Ishikawa (cell line): ENCODE data around the gene UCK1.

Experiments
- CEBPB ChIP-seq: IDR thresholded peaks from 2 replicates; pipeline ENCODE4 v1.6.1; 2012
- CREB1 ChIP-seq: IDR thresholded peaks from 2 replicates; pipeline ENCODE4 v1.6.1; 2012; ENCODE audit warnings: low read depth
- EP300 ChIP-seq: IDR thresholded peaks from 2 replicates; pipeline ENCODE4 v1.6.1; 2012; ENCODE audit warnings: borderline replicate concordance
- FOXM1 ChIP-seq: IDR thresholded peaks from 2 replicates; pipeline ENCODE4 v1.6.1; 2012; ENCODE audit warnings: low read depth, borderline replicate concordance
- RAD21 ChIP-seq: IDR thresholded peaks from 2 replicates; pipeline ENCODE4 v1.6.1; 2012; ENCODE audit warnings: low read depth
- TAF1 ChIP-seq: IDR thresholded peaks from 2 replicates; pipeline ENCODE4 v1.6.1; 2012; ENCODE audit warnings: low read depth, mild to moderate bottlenecking
- YY1 ChIP-seq: IDR thresholded peaks from 2 replicates; pipeline ENCODE4 v1.6.1; 2012; ENCODE audit warnings: low read depth
- TF ChIP-seq, protein P1 (sequence below): IDR thresholded peaks from 2 replicates; pipeline ENCODE4 v1.6.1; 2012
- TF ChIP-seq, protein P2 (sequence below): IDR thresholded peaks from 2 replicates; pipeline ENCODE4 v1.6.1; 2012; ENCODE audit warnings: low read depth, mild to moderate bottlenecking

DNA sequence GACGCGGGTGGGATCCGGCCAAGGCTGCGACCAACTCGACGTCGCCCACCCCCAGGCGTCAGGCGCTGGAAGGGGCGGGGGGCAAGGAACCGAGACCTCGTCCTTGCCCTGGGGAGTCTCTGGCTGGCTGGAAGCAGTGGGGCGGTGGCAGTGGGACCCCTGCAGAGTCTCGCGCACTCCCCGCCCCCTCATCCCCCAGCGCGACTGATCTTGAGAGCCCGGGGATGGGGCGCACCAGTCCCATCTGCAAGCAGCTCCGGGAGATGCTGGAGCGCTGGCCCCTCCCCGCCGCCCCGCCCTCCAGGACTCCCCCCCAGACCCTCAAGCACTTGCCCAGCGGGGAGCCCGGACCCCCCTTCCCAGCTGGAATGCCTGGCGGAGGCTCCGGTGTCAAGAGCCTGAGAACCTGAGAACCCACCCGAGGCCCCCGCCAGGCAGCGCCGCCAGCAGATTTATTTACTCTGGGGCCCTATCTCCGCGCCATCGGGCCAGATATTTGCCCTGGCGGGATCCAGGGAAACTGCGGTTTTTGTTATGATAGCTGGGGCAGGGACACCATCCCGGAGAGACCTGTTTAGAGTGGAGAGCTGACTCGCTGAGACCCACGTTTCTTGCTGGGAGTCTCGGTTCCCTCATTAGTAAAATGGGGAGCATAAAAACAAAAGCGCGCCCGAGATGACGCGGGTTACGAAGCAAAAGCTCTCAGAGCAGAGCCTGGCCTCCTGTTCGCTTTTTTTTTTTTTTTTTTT lies 15.4 kb upstream of the UCK1 start:
- TF ChIP-seq CREB1 (no peak), TAF1 (no peak), RAD21 (no peak), EP300 (no peak), YY1 (no peak), FOXM1 (no peak), CEBPB (no peak)
- TF ChIP-seq, protein P1, sequence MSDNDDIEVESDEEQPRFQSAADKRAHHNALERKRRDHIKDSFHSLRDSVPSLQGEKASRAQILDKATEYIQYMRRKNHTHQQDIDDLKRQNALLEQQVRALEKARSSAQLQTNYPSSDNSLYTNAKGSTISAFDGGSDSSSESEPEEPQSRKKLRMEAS, result no peak
- TF ChIP-seq, protein P2, sequence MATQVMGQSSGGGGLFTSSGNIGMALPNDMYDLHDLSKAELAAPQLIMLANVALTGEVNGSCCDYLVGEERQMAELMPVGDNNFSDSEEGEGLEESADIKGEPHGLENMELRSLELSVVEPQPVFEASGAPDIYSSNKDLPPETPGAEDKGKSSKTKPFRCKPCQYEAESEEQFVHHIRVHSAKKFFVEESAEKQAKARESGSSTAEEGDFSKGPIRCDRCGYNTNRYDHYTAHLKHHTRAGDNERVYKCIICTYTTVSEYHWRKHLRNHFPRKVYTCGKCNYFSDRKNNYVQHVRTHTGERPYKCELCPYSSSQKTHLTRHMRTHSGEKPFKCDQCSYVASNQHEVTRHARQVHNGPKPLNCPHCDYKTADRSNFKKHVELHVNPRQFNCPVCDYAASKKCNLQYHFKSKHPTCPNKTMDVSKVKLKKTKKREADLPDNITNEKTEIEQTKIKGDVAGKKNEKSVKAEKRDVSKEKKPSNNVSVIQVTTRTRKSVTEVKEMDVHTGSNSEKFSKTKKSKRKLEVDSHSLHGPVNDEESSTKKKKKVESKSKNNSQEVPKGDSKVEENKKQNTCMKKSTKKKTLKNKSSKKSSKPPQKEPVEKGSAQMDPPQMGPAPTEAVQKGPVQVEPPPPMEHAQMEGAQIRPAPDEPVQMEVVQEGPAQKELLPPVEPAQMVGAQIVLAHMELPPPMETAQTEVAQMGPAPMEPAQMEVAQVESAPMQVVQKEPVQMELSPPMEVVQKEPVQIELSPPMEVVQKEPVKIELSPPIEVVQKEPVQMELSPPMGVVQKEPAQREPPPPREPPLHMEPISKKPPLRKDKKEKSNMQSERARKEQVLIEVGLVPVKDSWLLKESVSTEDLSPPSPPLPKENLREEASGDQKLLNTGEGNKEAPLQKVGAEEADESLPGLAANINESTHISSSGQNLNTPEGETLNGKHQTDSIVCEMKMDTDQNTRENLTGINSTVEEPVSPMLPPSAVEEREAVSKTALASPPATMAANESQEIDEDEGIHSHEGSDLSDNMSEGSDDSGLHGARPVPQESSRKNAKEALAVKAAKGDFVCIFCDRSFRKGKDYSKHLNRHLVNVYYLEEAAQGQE, result no peak
